HG03066 (cell line): Measurements from ENCODE around the gene CEP104.
"Not testable (repeated sequence)": the region's sequence is repeated elsewhere in the genome, so short reads cannot be mapped to it uniquely, and the experiment has no call there.

ENCODE experiments used
- ATAC-seq: cut with Tn5 transposase; IDR thresholded peaks from one replicate; pipeline ENCODE4 v1.9.1; 2021; ENCODE audit warnings: low read depth; ENCODE audit not compliant: unreplicated experiment

Gene CEP104

DNA sequence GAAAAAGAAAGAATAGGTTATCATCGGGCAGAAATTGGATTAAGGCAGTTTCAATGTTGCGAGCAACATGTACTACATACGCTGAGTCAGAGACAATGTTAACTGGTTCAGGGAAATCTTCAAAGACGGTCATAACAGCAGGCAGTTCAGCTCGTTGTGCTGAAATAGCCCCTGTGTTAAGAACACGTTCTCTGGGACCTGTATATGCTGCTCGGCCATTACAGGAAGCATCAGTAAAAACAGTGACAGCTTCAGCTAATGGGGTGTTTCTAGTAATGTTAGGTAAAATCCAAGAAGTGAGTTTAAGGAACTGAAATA, 52.4 kb downstream of the CEP104 start:
- ATAC-seq: not testable (repeated sequence)

DNA sequence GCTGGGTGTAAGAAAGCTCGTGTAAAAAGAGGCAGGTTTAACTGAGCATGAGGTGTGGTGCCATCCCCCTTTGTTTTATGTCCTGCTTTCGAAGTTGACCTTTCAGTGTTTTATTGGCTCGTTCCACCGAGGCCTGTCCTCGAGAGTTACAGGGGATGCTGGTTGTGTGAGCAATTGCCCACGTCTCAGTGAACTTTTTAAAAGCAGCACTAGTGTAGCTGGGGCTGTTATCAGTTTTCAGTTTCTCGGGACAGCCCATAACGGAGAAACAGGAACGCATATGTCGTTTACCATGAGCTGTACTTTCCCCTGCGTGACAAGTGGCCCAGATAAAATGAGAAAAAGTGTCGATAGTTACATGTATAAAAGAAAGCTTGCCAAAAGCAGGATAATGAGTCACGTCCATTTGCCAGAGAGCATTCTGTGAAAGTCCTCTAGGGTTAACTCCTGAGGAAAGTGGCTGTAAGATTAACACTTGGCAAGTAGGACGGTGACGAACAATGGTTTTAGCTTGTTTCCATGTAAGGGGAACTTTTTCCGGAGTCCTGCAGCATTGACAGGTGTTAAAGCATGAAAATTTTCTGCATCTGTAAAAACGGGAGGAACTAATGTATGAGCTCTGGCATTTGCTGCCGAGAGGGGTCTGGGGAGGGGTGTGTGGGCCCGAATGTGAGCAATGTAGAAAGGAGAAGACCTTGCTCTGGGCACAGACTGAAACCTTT, 52.9 kb downstream of the CEP104 start:
- ATAC-seq: no peak

DNA sequence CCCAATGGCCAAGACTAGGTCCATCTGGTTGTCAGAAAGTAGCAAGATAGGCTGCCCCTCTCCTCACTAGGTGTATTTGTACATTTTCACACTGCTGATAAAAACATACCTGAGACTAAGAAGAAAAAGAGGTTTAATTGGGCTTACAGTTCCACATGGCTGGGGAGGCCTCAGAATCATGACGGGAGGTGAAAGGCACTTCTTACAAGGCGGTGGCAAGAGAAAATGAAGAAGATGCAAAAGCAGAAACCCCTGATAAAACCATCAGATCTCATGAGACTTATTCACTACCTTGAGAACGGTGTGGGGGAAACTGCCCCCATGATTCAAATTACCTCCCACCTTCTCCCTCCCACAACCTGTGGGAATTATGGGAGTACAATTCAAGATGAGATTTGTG, 56.2 kb downstream of the CEP104 start:
- not testable (repeated sequence) for ATAC-seq

DNA sequence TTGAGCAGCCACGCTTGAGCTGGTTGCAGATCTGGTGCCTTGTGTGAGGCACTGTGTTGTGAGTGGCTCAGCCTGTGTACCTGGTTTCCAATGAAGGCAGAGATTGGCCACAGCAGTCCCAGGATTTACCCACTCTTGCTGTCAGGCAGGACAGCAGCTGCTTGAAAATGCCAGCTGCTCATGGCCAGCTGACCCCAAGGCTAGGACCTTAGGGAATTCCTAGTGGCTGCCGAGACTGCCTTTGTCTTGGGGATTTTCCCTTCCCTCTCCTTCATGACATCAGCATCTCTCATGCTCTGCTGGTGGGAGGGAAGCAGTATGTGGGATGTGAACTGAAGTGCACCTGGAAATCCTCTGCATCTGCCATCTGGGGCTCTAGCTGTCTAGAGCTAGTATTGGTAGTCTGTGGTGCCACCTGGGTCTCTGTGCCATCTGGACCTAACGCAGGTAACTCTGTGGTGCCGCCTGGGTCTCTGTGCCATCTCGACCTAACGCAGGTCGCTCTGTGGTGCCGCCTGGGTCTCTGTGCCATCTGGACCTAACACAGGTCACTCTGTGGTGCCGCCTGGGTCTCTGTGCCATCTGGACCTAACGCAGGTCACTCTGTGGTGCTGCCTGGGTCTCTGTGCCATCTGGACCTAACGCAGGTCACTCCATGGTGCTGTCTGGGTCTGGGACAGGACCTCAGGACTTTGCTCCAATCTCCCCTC, 56.9 kb downstream of the CEP104 start:
- ATAC-seq: no peak

DNA sequence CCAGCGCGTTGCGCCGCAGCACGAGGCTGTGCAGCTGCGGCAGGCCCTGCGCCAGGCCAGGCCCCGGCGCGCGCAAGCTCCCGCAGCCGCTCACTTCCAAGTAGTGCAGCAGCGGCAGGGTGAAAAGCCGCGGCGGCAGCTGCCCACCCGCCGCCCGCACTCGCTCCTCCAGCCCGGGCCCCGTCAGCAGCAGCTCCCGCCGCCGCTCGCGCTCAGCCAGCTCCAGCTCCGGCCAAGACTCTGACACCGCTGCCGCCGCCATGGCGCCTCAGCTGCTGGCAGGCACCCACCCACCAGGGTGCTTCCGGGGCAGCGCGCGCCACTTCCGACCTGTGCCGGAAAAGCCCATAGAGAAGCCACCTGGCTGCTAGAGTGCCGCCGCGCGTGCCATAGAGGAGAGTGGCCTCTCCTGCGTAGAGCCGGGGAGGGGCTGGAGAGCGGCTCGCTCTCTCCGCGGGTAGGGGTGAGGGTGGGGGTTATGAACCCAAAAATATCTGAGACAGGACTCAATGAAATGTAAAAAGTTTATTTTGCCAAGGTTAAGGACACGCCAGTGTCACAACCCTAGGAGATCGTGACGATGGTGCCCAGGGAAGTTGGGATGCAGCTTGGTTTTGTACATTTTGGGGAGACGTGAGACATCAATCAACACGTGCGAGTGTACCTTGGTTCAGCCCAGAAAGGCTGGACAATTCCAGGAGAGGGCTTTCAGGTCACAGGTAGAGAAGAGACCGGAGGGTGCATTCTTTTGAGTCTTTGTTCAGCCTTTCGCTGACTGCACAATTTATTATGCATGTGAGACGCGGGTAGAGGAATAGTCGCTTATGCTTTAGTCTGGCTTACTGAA, 60.6 kb downstream of the CEP104 start, which contains the start of gene LRRC47:
Gene LRRC47 (minus strand): TSS at position 284 of the 847 bp plus-strand sequence. CDS start 22 bp downstream, at position 262.
- peak; percentile 97 for ATAC-seq

DNA sequence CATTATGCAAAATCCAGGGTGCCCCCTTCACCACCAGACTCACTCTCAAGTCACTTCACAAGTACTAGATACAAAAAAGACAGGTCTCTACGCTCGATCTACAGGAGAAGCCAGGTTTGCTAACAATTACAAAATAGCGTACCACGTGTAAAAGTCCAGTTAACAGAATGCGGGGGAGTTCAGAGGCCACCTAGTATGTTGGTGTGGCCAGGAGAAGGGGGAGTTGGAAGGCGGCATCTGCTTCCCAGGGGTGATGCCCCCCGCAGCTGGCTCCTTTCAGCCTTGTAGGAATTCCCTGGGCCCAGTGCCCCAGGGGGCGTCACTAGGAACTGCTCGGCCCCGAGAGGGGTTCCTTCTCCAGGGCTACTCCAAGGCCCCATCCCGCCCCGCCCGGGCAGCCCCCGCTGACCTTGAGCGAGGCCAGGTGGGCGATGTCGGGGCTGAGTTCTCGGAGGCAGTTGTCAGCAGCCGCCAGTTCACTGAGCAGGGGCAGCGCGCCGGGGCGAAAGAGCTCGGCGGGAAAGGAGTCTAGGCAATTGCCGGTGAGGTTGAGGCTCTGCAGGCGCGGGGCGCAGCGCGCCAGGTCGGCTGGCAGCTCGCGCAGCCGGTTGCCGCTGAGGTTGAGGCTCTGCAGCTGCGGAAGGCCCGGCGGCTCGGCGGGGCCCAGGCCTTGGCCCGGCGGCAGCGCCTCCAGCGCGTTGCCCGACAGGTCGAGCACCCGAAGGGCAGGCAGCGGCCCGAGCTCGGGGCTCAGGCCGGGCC, 61.4 kb downstream of the CEP104 start:
- peak; percentile 25 for ATAC-seq

DNA sequence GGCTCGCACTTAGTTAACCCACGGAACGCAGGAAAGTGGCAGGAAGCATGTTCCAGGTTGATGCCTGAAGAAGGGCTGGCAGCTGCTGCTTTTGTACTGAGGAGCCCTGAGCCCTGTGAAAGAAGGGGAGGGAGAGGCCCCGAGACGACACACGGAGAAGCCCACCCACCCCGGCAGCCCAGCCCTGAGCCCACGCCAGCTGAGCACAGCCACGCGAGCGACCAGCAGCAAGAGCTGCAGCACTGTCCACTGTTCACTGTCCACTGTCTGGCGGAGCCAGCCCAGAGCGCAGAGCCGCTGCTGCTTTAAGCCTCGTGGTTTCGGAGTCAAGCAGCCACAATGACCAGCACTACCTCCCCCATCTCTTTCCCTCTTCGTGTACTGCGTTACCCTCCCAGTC, 66.1 kb downstream of the CEP104 start:
- ATAC-seq: no peak

DNA sequence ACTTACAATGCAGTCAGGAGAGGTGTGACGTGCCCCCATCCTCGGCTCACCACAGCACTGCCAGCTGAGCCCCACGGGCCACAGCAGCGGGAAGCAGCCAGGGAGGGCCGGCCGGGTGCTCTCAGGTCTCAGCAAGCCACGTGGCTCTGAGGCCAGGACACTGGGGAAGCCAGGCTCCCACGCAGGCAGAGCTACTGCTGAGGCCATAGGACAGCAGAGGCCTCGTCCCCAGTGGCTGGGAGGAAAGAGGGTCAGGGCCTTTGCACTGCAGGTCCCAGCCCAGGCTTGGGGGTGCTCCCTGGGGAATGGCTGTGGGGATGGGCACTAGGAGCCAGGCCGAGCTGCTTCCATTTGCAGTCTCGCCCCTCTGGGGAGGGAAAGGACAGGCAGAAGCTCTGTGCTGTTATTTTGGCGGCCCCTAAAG, 66.5 kb downstream of the CEP104 start:
- no peak for ATAC-seq

DNA sequence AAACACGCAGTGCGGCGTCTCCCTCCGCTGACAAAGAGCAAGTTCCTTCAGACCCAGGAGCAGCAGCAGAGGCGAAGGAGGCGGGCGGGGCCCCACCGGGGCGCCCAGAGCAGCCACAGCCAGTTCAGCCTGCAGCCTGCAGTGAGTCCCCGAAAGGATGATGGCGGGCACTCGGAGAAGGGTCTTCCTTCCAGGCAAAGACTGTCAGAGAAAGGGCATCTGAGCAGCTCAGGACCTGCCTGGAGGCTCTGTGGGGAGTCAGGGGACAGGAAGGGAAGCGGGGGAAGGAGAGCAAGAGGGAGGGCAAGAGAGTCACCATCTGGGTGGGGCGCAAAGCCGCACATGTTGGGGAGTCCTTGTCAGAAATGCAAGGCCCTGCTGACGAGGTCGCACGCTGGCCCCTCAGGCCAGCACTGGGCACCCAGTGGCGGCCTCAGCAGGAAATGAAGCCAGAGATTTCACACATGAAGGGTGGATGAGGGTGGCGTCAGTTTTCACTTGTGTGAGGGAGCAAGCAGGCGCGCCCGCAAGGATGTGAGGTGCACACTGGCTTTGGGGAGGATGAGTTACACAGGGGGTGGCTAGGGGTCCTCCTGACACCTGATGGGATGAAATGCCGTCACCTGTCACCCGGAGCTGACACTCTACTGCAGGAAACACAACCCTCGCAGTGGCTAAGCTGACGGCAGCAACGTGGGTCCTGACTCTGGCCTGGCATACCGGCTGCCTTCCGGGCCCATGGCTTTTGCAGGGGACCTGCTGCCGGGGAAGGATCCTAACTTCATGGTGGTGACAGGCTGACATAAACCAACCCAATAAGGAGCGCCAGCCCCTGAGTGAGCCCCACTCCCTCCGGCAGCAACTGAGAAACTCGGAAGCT, 67.3 kb downstream of the CEP104 start:
- ATAC-seq: no peak

DNA sequence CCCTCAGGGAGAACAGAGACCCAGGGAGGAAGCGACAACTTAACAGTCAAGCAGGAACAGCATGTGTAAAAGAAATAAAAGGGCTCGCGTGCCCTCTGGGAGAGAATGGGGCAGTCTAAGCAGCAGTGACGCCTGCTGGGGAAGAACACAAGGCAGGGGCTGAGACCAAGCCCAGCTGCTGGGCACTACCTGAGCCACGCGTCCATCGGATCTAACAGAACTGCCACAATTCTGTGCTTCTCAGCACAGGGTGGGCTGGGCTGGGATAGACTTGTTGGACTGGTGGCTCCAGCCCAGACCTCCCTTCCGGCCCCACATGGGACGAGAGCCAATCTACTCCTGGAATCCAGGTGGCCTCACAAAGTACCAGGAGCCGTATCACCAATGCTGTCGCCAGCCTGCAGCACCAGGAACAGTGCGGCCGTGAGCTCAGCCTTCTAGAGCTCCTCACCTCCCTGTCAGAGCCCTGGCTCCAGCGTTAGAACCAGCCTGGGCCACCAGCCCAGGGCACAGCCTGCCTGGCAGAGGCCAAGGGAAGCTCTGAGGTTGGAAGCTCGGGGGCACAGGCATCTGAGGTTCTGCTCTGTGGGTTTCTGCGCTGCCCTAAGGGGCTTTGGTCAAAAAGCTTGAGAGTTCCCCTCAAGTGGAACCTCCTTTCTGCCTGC, 68.1 kb downstream of the CEP104 start:
- ATAC-seq: no peak

DNA sequence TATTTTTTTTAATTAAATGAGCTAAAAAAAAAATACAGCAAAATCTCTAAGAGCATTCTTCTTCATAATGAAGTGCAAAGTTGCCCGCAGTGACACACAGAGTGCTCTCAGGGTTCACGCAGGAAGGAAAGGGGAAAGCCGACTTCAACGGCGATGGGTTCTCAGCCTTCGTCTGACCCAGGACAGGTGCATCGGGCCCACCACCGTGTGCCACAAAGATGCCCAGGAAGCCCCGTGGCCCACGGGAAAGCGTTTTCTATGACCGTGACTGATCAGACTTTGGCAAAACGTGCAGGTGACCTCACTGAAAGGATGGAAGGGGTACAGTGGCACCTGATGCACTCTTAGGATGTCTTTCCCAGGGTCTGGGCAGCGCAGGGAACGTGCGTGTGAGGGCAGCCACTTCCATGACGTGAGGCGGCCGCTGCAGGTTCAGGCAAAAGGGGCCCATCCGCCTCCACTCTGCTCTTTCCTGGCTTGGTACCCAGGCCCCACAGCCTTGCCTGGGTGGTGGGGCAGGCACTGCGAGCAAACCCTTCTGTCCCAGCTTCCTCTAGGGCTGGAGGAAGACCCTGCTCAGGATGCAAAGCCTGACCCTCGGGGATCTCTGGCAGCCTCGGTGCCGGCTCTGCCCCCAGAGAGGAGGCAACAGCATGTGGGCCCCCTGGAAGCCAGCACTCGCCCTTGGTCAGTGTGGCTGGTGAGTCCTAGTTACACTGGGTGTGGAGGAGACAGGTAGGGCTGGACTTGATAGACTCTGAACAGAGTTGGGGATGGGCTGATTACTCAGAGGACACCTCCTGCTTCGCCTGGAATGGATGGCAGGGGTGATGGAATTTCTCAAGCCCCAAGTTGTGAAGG, 69.0 kb downstream of the CEP104 start:
- ATAC-seq: no peak

DNA sequence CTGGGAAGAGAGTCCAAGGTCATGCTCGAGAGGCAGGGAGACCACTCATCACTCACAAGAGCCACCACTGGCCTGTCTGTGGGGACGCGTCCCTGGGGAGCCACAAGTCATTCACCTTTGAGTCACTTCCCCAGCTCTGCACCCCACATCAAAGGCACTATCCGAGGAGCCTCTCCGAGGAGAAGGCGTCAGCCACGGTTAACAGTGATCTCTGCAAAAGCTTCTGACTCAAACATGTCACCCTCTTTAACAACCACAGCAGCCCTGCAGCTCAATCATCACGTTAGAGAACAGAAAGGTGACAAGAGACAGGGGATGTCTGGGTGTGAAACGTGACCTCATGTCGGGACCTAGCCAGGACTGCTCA, 69.7 kb downstream of the CEP104 start:
- ATAC-seq: no peak

DNA sequence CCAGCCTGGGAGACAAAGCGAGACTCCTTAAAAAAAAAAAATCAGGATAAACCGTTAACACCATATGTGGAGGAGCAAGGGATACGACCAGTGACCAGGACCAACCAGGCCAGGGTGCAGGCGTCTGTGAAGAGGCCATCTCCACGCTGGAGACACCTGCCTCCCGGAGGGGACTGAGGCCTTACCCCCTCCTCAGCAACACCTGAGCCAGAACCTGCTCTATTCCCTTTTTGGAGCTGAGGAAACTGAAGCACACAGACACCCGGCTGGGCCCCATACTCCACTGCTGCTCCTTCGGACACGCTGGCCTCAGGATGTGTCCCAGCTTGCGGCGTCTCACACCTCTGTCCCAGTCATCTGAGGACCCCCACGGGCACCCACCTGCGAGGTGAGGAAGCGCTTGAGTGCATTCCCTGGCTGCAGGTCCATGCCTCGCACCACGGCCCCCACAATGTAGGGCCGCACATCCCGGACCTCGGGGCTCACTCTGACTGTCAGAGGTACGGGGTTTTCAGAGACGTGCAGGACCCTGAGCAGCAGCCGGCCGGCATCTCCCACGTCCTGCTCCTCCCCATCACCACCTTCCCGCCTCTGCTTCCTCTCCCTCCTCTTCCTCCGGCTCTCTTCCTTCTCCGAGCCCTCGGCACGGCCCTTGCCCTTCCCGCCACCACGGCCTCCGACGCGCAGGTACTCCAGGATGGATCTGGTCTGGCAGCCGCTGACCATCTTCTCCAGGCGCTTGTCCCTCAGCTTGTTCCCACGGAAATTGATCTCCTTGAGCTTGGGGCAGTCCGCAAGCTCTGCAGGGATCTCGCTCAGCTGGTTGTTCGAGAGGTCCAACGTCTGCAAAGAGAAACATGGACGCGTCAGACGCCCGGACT, 70.3 kb downstream of the CEP104 start:
- ATAC-seq: no peak

DNA sequence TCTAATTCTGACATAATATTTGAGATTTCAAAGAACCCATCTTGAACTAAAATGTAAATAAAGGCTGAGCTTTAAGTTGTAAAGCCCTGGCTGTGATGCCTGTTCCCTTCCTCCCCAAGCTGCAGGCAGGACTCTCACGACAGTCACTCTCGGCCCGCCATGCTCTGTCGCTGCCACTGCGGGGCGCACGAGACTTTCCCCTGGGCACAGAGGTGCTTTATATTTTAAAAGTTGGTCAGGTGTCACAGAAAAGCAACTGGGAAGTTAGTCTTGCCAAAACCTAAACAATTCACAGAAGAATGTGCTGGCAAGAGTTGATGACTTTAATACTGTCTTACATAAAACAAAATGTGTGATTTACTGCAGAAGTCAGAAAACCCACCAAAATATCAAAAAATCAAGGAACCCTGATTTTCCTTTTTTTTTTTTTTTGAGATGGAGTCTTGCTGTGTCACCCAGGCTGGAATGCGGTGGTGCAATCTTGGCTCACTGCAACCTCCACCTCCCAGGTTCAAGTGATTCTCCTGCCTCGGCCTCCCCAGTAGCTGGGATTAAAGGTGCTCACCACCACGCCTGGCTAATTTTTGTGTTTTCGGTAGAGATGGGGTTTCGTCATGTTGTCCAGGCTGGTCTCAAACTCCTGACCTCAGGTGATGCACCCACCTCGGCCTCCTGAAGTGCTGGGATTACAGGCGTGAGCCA, 71.4 kb downstream of the CEP104 start:
- ATAC-seq: no peak

DNA sequence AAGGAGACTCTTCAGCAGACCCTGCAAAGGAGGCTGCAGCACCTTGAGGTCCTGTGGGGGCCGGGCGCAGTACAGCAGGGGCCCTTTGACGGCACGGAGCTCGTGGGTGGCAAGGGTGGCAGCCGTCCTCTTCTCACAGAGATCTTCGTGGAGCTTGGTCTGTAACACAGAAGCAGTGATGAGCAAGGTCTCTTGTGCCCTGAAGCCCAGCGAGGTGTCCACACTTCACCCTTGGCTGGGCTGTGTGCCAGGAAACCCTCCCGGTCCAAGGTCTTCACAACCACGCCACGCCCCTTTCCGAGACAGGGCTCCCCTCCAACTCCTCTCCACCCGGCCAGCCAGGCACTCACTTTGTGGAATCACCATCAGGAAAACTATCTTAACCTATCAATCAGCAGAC, 72.0 kb downstream of the CEP104 start:
- ATAC-seq: no peak

DNA sequence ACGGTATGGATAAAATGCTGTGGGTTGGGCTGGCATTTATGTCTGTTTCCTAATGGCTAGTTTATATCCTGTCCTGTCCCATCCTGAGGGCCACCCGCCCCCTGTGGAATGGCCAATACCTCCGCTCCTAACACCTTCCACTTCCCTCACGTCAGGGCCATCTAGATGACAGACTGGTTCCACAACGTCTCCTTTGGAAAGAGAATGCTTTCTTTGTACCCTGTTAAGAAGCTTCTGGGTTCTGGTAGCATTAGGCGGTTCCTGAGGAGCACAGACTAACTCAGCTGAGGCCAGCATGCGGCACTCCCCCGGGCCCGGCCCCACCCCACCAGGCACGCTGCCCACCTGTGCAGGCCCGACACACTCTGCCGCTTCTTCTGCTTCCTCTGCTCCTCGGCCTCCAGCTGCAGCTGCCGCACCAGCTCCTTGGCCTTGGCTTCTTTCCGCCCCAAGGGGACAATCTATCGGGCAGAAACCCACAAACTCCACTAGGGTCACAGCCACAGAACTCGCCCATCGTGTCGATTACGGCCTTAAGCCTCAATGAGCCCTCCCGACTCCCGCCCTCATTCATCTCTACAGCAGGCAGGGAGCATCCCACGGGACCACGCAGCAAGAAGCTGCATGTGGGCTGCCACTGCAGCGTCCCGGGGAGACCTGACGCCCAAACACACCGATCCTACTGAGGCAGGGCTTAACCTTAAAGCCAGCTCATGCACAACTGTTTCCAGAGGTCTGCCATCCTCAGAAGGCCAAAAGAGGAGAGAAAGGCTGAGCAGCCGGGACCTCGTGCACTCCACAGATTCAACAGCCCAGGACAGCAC, 73.1 kb downstream of the CEP104 start:
- ATAC-seq: no peak
